ENCODE data around the gene ARHGAP23.

DNA sequence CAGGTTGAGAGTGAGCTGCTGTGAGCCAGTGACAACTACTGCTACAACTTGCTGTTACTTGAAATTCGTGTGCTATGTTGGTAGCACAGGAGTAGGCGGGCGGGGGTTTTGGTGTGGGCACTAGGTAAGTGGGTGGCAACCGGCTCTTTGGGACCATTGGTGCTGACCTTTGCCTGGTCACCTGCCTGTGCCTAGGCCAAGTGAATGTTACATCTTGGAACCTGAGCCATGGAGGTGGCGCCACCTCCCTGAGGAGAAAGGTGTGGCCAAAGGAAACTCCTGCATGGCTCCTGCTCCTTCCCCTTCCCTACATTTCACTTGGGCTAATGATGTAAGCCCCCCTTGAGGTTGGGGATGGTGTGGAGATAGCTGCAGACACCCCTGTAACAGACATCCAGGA, 25.4 kb upstream of the ARHGAP23 start:
- no peak for TF ChIP-seq POLR2A (IDR thresholded peaks at IDR 0.05; ENCODE audit: low read length)
- no peak for TF ChIP-seq GATA1 (IDR thresholded peaks at IDR 0.05; ENCODE audit: low read depth, low read length)

All from erythroblast (primary cell).